Measurements from ENCODE around the gene NPHS1.
"Not testable (repeated sequence)": the region's sequence is repeated elsewhere in the genome, so short reads cannot be mapped to it uniquely, and the experiment has no call there.

The NPHS1 gene

DNA sequence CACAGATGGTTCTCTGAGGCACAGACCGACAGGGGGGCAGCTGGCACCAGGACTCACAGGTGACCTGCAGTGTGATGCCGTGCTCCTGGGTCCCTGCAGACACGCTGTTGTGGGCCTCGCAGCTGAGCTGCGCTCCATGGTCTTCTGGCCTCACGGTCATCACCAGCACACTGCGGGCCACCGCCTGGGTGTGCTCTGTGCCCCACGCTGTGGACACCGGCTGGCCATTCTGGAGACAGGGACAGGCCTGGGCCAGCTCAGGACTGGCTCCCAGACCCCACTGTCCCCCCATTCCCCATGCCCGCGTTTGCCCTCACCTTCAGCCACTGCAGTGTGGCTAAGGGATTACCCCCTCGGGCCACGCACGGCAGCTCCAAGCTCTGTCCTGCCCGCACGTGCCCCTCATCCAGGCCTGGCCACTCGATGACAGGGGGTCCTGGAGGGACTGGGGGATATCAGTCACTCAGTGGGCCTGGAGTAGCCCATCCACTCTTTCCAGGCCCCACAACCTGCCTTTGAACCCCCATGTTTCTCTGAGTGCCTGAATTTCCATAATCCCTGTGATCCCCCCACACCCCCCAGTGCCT is 3.3 kb downstream of the NPHS1 start:
- H3K9me3 ChIP-seq (ENCODE audit: low read length) = no peaks in the 10 kb centered on the region
- H2AFZ ChIP-seq (ENCODE audit: low read depth, low read length) = no peak overlapping the region
- no peaks in the 10 kb centered on the region for H3K36me3 ChIP-seq (ENCODE audit: insufficient read depth, low read length)
- H3K4me1 ChIP-seq (ENCODE audit: insufficient read depth, low read length) = peaks cover 13% of the 10 kb centered on the region
- H3K27me3 ChIP-seq (ENCODE audit: insufficient read depth, low read length) = peaks cover 55% of the 10 kb centered on the region
- no peak overlapping the region for H3K4me3 ChIP-seq (ENCODE audit: low read length)

GRCh38 chr19:35848486-35848885 is 3.8 kb downstream of the NPHS1 start:
- H2AFZ ChIP-seq (ENCODE audit: low read depth, low read length) = no peak overlapping the region
- H3K9me3 ChIP-seq (ENCODE audit: low read length) = peaks cover 3% of the 10 kb centered on the region
- no peak overlapping the region for H3K4me3 ChIP-seq (ENCODE audit: low read length)
- peaks cover 60% of the 10 kb centered on the region for H3K27me3 ChIP-seq (ENCODE audit: insufficient read depth, low read length)
- no peaks in the 10 kb centered on the region for H3K36me3 ChIP-seq (ENCODE audit: insufficient read depth, low read length)
- peaks cover 13% of the 10 kb centered on the region for H3K4me1 ChIP-seq (ENCODE audit: insufficient read depth, low read length)

DNA sequence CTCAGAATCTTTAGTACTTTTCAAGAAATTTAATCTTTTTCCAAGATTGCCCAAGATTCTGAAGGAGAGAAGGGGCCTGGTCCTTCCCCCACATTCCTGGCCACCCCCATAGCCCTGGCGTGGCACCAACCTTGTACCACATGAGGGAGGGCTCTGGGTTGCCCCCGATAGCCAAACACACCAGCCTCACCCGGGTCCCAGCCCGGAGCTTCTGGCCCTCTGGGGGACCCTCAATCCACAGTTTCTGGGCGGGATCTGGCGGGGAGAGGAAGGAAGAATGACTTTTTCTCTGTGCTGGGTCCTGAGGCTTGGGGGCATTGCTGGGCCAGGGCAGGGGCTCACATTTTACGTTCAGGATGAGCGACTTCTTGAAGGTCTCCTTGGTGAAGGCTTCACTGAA is 4.4 kb downstream of the NPHS1 start:
- Histone ChIP-seq H2AFZ (ENCODE audit: low read depth, low read length) (no peak overlapping the region), H3K4me1 (ENCODE audit: insufficient read depth, low read length) (peaks cover 13% of the 10 kb centered on the region), H3K27me3 (ENCODE audit: insufficient read depth, low read length) (peaks cover 66% of the 10 kb centered on the region), H3K4me3 (ENCODE audit: low read length) (no peak overlapping the region), H3K36me3 (ENCODE audit: insufficient read depth, low read length) (no peaks in the 10 kb centered on the region), H3K9me3 (ENCODE audit: low read length) (peaks cover 5% of the 10 kb centered on the region)

DNA sequence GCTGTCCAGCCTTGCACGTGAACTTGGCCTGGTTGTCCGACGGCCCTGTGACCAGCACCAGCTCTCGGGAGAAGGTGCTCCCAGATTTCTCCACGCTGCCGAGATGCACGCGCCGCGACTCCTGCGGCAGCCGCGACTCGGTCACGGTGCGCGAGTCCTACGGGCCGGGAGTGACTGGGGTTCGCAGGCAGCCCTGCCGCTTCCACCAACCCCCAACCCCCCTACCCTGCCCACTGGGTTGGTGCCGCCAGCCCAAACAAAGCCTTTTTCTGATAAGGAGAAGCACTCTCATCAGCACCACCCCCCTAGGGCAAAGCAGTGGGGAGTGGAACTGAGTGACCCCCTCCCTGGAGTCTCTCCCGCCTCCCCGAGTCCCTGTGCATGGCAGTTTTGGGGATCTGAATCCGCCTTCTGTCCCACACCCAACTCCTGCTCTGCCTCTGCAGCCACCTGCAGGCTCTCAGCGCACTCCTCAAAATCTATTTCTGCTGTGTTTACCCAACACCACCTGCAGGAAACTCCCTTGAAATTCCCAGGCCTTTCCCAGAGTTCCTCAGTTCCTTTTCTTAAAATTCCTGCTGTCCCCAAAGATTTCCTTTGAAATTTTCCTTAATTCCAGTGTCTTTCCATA is 6.2 kb downstream of the NPHS1 start:
- peaks cover 76% of the 10 kb centered on the region for H3K27me3 ChIP-seq (ENCODE audit: insufficient read depth, low read length)
- H3K4me3 ChIP-seq (ENCODE audit: low read length) = no peak overlapping the region

GRCh38 chr19:35845215-35846037 is 6.9 kb downstream of the NPHS1 start:
- Histone ChIP-seq H3K9me3 (ENCODE audit: low read length) (peaks cover 5% of the 10 kb centered on the region), H3K36me3 (ENCODE audit: insufficient read depth, low read length) (no peaks in the 10 kb centered on the region), H2AFZ (ENCODE audit: low read depth, low read length) (no peak overlapping the region), H3K4me1 (ENCODE audit: insufficient read depth, low read length) (peaks cover 8% of the 10 kb centered on the region), H3K27me3 (ENCODE audit: insufficient read depth, low read length) (peaks cover 71% of the 10 kb centered on the region), H3K4me3 (ENCODE audit: low read length) (no peak overlapping the region)

More for the DNA sequence above, 6.2 kb downstream of the NPHS1 start:
- no peak overlapping the region for H2AFZ ChIP-seq (ENCODE audit: low read depth, low read length)
- H3K9me3 ChIP-seq (ENCODE audit: low read length) = peaks cover 5% of the 10 kb centered on the region
- peaks cover 8% of the 10 kb centered on the region for H3K4me1 ChIP-seq (ENCODE audit: insufficient read depth, low read length)
- no peaks in the 10 kb centered on the region for H3K36me3 ChIP-seq (ENCODE audit: insufficient read depth, low read length)

DNA sequence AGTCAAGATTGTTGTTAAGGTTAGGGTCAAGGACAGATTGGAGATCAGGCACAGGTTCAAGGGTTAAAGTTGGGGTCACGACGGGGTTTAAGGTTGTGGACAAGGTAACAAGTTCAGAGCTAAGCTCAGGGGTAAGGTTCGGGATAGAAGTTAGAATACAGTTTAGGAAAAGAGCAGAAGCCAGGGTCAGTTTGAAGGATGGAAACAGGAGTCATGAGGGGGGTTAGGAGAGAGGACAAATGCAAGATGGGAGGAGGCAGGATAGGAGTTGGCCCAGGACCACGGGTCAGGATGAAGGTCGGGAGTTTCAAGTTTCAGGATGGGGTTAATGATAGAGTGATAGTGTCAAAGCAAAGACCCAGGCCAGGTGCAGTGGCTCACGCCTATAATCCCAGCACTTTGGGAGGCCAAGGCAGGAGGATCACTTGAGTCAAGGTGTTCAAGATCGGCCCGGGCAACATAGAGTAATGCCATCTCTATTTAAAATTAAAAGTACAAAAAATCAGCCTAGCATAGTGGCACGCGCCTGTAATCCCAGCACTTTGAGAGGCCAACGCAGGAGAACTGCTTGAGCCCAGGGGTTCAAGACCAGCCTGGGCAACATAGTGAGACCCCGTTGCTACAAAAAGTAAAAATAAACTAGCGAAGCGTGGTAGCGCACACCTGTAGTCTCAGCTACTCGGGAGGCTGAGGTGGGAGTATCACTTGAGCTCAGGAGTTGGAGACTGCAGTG is 7.7 kb downstream of the NPHS1 start:
- Histone ChIP-seq H2AFZ (ENCODE audit: low read depth, low read length) (no peak overlapping the region), H3K27me3 (ENCODE audit: insufficient read depth, low read length) (peaks cover 68% of the 10 kb centered on the region), H3K4me1 (ENCODE audit: insufficient read depth, low read length) (peaks cover 8% of the 10 kb centered on the region), H3K4me3 (ENCODE audit: low read length) (no peak overlapping the region), H3K9me3 (ENCODE audit: low read length) (peaks cover 5% of the 10 kb centered on the region), H3K36me3 (ENCODE audit: insufficient read depth, low read length) (no peaks in the 10 kb centered on the region)

GRCh38 chr19:35843676-35844481 is 8.4 kb downstream of the NPHS1 start:
- Histone ChIP-seq H3K27me3 (ENCODE audit: insufficient read depth, low read length) (peaks cover 60% of the 10 kb centered on the region), H3K9me3 (ENCODE audit: low read length) (peaks cover 5% of the 10 kb centered on the region), H3K4me3 (ENCODE audit: low read length) (no peak overlapping the region), H2AFZ (ENCODE audit: low read depth, low read length) (no peak overlapping the region), H3K36me3 (ENCODE audit: insufficient read depth, low read length) (no peaks in the 10 kb centered on the region), H3K4me1 (ENCODE audit: insufficient read depth, low read length) (peaks cover 8% of the 10 kb centered on the region)

DNA sequence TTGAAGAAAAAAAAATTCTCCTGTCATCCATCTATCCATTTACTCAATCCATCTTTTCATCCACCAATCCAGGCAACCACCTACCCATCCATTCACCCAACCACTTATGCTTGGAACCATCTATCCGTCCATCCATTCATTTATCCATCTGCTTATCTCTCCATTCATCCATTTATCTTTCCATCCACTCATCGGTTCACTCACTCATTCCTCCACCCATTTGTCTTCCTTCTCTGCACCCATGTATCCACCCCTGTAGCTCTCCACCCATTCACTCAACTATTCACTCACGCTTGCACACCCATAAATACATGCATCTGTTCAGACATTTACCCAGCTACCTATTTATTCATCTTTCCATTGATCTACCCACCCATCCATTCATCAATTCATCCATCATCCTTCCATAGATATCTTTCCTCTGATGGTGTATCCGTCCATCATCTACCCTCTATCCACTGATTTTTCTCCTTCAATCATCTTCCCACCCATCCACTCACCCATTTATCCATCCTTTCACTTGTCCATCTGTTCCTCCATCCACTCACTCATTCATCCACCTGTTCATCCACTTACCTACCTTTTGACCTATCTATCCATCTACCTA is 9.5 kb downstream of the NPHS1 start:
- Histone ChIP-seq H3K36me3 (ENCODE audit: insufficient read depth, low read length) (no peaks in the 10 kb centered on the region), H2AFZ (ENCODE audit: low read depth, low read length) (no peak overlapping the region), H3K9me3 (ENCODE audit: low read length) (peaks cover 5% of the 10 kb centered on the region), H3K4me3 (ENCODE audit: low read length) (no peak overlapping the region), H3K27me3 (ENCODE audit: insufficient read depth, low read length) (peaks cover 53% of the 10 kb centered on the region), H3K4me1 (ENCODE audit: insufficient read depth, low read length) (peaks cover 8% of the 10 kb centered on the region)

DNA sequence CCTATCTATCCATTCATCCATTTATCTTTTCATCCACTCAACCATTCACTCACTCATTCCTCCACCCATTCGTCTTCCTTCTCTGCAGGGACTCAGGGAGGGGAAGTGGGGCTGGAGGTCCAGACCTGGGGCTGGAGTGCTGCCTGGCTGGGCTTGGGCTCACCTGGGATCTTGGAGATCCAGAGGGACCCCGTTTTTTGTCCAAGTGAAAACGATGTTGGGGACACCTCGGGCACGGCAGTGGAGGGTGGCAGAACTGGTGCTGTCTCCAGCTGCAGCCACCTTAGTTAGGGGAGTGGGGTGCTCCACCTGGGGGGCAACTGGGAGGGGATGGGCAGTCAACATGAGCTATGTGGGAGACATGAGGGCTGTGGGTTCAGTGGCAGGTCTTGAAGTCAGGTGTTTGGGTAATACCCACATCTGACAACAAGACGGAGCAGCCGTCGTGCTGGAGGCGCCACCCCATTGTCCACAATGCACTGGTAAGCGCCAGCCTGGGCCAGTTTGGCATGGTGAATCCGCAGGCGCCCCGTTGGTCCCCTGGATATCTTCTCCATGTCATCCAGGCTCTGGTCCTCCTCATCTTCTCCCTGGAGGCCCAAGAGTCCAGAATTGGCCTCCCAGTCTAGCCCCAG is 10.2 kb downstream of the NPHS1 start:
- Histone ChIP-seq H3K27me3 (ENCODE audit: insufficient read depth, low read length) (peaks cover 53% of the 10 kb centered on the region), H3K9me3 (ENCODE audit: low read length) (peaks cover 5% of the 10 kb centered on the region), H3K36me3 (ENCODE audit: insufficient read depth, low read length) (no peaks in the 10 kb centered on the region), H3K4me3 (ENCODE audit: low read length) (no peak overlapping the region), H2AFZ (ENCODE audit: low read depth, low read length) (no peak overlapping the region), H3K4me1 (ENCODE audit: insufficient read depth, low read length) (peaks cover 8% of the 10 kb centered on the region)

- peaks cover 14% of the 10 kb centered on the region for H3K27me3 ChIP-seq (ENCODE audit: insufficient read depth, low read length)
- H3K4me1 ChIP-seq (ENCODE audit: insufficient read depth, low read length) = not testable (repeated sequence)
These were observed 16.2 kb downstream of the NPHS1 start for GRCh38 chr19:35836096-35836495.

GRCh38 chr19:35833972-35834371 is 18.3 kb downstream of the NPHS1 start:
- no peaks in the 10 kb centered on the region for H3K36me3 ChIP-seq (ENCODE audit: insufficient read depth, low read length)
- peaks cover 24% of the 10 kb centered on the region for H3K27me3 ChIP-seq (ENCODE audit: insufficient read depth, low read length)
- H3K4me3 ChIP-seq (ENCODE audit: low read length) = no peak overlapping the region
- H2AFZ ChIP-seq (ENCODE audit: low read depth, low read length) = no peak overlapping the region
- no peaks in the 10 kb centered on the region for H3K9me3 ChIP-seq (ENCODE audit: low read length)
- H3K4me1 ChIP-seq (ENCODE audit: insufficient read depth, low read length) = no peaks in the 10 kb centered on the region

More at GRCh38 chr19:35836096-35836495, 16.2 kb downstream of the NPHS1 start:
- not testable (repeated sequence) for H3K4me3 ChIP-seq (ENCODE audit: low read length); H3K36me3 ChIP-seq (ENCODE audit: insufficient read depth, low read length); H3K9me3 ChIP-seq (ENCODE audit: low read length); H2AFZ ChIP-seq (ENCODE audit: low read depth, low read length)

GRCh38 chr19:35832054-35832453 is 20.2 kb downstream of the NPHS1 start:
- no peaks in the 10 kb centered on the region for H3K4me1 ChIP-seq (ENCODE audit: insufficient read depth, low read length)
- no peaks in the 10 kb centered on the region for H3K36me3 ChIP-seq (ENCODE audit: insufficient read depth, low read length)
- no peaks in the 10 kb centered on the region for H3K9me3 ChIP-seq (ENCODE audit: low read length)
- peaks cover 24% of the 10 kb centered on the region for H3K27me3 ChIP-seq (ENCODE audit: insufficient read depth, low read length)
- no peak overlapping the region for H3K4me3 ChIP-seq (ENCODE audit: low read length)
- H2AFZ ChIP-seq (ENCODE audit: low read depth, low read length) = no peak overlapping the region
